Inferior parietal cortex (tissue), 1 donor: ENCODE results near the gene FSTL4.

Experiments used
- DNase-seq: peaks from one replicate; pipeline ENCODE4 v3.0.0-alpha.2; 2016; ENCODE audit errors: extremely low spot score

Gene FSTL4

DNA sequence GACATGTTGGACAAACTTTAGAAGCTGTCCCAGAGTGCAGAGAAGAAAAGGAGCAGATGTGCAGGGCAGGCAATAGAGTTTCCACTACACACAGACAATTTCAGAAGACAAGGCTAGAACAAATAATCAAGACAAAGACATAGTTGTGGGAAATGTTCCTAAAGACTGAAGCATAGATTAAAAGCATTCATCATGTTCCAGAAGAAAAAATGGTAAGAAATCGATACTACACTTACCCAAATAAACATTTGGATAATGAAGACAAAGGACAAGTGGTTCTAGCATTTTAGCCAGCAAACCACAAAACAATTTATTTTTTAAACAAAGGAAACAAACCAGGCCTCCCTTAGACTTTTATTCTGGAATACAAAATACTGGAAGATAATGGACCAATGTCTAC is 97.9 kb downstream of the FSTL4 start:
- no peak for DNase-seq

DNA sequence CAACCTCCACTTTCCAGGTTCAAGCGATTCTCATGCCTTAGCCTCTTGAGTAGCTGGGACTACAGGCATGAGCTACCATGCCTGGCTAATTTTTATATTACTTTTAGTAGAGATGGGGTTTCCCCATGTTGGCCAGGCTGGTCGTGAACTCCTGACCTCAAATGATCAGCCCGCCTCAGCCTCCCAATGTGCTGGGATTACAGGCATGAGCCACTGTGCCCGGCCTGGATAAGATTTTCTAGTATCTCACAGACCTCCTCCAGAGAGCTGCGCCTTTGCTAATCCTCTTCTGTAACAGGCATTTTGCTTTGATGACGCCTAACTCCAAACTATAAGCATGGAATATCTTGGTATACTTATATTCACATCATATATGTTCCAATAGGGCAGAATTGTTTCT is 99.4 kb downstream of the FSTL4 start:
- DNase-seq: no peak

DNA sequence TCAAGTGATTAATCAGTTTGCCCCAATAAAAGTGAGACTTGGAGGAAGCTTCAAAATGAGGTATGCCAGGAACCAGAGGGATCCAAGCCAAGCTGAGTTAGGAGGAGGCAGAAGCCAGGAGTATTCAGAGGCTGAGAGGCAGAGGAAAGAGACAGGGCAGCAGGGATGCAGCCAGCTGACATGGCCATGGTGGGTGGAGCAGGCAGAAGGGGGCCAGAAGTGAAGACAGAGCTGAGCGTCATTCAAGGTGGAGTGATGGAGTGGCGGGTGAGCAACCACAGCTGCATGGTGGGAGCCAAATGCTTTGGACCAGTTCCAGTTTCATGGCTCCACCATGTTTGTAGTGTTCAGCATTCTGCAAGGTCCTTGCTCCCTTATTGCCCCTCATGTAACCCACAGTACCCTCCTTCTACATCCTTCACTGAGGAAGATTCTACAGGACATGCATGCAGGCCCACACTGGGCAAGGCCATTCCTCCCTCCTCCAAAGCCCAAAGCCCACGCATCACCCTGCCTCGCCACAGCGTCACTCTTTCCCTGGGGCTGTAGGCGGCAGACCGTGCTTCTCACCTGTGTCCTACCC is 100.6 kb downstream of the FSTL4 start:
- no peak for DNase-seq

DNA sequence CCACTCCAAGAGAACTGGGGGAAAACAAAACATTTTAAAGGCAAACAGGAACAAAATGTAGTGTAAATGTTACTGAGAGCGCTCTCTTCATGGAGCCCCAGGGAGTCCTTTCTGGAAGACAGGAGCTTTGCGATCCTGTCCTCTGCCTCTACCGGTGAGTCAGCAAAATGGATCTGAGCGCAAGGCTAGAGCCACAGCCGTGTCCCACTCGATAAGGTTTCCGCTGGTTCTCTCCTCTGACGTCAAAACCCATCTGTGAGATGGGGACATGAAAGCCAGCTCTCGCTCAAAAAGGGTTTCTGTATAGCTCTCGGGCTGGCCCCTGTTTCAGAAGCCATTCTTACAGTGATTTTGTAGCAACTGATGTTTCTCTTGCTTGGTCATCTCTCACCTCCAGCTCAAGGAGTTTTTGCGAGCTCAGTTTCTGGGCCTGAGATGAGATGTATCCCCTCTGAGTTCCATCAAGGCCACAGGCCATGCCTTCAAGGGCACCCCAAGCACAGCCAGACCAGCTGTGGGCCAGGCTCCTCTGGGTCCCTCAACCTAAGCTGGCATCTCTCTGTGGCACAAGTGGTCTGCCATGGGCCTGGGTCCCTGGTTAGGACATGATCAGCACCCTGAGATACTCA is 101.6 kb downstream of the FSTL4 start:
- DNase-seq: no peak

DNA sequence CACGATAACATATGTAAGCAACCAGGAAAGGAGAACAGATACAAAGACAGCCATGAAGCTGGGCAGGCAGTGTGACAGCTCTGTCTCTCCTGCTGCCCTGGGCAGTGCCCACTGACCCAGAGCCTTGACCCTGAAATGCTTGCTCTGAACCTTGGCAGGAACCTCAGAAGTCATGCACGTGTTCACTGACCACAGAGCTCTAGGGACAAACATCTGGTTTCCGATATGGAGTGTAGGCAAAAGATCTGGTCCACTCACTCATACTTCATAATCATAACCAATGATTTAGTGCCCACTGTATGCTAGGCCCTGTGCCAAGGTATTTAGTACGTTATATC is 102.6 kb downstream of the FSTL4 start:
- DNase-seq: no peak

DNA sequence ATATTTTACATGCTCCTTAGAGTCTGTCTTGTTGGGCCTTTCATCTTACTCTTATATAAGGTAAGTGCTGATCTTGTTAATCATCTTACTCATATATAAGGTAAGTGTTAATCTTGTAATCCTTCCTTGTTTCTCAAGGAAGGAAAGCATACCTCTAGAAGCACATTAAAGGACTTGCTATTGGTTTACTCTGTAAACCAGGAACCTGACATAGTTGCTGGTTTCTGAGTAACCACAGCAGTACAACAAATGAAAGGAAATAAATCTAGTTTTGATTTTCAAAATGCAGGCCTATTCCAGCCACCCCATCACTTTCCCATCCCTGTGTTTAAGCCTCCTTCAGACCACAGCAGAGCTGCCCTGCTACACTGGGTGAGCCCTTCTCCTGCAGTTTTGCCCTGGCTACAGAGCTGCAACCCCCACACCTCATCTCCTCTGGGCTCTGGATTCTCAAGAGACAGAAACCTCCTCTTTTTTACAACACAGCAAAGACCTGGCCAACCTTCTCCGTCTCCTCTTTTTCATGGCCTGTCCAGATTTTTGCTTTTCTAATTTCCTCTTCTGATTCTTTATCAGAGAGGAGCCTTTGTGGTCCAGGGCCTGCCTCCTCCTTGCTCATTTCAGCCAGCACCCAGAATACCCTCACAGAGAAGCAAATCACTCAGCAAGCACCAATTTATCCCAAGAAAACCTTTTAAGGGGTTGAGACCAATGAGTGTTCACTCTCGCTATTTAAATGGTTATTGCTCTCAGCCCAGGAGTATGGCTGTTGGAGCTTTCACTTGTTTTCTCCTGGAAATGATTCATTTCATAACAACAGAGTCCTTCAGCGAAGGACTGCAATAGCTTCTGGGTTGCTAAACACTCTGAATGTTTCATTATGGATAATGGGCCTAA is 103.2 kb downstream of the FSTL4 start:
- no peak for DNase-seq

DNA sequence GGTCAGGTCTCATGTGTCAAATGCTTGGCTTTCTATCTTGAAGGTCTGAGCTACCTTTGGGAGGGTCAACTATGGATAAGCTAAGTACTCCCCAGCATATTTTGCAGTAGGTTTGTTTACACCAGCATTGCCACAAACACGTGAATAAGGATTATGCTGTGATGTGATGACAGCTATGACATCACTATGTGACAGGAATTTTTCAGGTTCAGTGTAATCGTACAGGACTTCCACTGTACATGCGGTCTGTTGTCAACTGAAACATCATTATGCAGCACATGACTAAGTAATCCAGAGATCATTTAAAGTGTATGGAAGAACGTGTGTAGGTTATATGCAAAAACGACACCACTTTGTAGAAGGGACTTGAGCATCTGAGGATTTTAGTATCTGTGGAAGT is 104.0 kb downstream of the FSTL4 start:
- no peak for DNase-seq

DNA sequence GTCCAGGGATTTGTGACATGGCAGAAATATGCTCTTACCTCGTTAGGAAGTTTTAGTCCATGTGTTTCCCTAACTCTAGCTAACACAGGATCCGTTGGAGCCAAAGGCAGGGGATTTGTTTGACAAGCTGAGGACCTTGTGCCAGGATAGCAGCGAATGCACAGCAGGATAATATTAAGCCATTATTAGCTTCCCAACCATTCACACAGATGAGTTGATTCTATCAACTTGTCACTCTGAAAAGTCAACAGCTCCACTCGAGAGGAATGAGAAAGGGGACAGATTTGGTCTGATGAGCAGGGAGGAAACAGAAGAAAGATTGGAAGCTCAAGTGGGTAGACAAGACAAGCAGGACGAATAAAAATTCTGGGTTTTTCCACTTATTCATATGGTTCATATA is 106.2 kb downstream of the FSTL4 start:
- DNase-seq: no peak

DNA sequence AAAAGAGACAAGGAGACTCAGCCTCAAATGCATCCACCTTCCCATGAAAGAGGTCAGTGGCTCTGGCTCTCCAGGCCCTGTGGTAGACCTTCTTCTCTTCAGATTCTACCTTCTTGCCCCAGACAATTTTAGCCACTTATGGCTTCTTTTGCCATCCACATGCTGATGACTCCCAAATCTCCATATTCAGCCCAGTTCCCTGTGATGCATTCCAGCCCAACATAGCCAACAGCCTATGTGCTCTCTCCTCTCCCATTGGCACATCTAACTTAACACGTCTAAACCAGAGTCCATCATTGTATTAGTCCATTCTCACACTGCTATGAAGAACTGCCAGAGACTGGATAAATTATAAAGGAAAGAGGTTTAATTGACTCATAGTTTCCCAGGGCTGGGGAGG is 108.8 kb downstream of the FSTL4 start:
- no peak for DNase-seq

DNA sequence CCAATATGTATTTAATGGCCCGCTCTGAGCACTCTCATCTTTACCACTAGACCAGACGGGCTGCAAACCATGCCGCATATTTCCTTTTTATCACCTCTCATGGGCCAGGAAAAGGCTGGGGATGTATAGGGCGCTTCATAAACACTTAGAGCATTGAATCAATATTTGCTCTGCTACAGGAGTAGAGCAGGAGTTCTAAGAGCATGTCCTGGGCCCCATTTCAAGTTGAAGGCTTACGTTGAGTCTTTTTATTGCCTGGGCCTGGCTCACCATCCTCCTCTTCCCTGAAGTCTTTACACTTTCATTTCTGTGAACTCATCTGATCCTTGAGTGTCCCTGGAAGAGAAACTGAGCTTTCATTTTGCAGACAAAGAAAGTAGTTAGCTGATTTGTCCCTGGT is 112.4 kb downstream of the FSTL4 start:
- DNase-seq: no peak

DNA sequence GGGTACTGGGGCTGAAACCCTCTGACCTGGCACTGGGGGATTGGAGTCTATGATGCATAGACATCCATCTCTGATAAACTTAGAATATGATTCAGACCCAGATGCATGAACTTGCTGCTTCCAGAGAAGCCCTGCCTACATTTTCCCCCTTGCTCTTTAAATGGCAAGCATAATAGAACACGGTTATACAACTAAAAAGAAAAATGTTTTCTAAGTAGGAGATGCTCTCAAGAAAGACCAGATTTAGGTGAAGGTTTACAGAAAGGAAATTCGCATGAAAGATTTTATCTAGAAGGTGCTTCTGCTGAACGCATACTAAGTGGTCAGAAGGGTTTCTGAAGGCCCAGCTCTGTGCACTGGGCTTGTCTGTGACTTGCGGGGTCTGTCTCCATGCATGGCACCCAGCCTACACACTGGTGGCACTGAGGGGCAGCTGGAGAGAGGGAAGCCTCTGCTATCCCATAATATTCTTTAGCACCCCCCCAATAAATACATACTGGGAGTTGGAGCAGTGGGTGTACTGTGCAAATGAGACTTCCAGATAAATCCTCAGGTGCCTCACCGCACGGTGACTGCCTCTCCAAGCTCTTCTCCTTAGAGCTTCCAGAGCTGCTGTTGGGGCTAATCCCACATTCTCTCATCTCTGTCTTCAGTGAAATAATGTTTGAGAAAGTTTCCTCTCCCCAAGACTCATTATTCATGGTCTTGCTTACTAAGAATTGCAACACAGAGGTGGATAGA is 114.6 kb downstream of the FSTL4 start:
- no peak for DNase-seq

DNA sequence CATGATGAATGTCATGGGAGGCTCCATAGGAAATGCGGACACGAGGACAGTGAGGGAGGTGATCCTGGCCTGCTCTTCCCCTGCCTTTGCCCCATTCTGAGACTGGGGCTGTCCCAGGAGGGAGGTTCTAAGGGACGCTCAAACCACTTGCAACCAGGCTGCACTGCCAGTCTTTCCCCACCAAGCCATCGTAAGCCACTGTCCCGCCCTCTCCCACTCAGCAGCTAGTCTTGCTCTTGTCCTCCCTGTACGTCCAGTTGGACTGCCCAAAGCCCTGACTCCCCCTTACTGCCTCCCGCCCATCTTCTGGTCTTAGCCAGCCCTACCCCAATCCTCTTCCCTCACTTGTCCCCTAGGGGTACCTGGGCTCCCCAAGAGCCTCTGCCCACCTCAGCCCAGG is 115.7 kb downstream of the FSTL4 start:
- no peak for DNase-seq

DNA sequence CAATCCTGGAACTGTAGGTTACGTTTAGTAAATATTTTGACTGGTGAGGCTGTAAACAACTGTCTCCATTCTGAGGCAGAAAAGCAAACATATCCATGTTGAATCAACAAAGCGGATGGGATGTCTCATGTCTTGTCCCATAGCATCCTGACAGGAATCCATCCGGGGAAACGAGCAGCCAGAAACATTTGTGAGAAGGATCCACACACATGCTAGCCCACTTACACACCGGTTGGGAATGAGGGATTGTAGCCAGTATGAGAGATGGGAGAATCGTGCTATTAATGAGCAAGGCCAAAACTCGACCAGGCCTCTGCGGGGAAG is 117.5 kb downstream of the FSTL4 start:
- no peak for DNase-seq

DNA sequence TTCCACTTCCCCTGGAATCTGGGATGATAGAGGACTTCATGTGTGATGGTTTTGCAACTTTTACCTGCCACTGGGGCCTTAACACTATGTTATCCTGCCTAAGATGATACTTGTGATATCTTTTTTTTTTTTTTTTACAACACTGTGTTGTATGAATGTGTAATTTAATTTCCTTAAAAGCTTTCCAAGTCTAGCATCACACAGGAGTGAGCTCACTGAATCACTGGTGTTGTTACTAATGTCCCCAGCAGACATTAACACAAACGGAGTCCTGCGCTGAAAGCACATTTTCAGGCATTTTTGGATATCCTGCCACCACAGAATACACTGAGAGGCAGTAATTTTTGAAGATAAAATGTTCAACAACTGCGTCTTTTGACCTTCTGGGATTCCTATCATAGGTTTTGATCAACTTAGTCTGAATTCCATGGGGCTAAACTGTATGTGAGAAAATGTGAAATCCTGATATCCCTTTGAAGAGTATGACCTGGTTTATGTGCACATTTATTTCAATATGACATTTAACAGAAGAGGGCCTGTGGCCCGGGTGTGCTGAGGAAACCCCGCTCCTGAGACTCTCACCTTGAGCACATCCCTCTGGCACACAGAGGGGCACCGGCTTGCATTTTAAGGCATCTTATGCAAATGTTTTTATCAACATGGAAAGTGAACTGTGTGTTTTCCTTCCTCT is 118.0 kb downstream of the FSTL4 start:
- DNase-seq: no peak

DNA sequence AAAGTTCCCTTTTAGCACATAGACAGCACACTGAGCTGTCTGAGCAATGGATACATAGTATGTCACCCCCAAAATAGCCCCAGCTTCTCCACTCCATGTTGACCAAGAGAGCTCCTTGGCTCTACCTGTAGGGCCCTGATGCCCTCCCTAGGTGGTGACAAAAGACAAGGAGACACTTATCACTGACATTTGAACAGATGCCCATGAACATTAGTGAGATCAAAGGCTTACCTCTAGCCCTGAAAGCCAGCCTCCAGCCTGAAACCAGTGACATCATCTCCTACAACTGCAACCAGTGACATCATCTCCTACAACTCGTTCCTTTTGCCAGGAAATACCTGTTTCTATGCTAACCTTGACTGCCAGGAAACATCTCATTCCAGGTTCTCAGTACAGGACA is 122.7 kb downstream of the FSTL4 start:
- no peak for DNase-seq

DNA sequence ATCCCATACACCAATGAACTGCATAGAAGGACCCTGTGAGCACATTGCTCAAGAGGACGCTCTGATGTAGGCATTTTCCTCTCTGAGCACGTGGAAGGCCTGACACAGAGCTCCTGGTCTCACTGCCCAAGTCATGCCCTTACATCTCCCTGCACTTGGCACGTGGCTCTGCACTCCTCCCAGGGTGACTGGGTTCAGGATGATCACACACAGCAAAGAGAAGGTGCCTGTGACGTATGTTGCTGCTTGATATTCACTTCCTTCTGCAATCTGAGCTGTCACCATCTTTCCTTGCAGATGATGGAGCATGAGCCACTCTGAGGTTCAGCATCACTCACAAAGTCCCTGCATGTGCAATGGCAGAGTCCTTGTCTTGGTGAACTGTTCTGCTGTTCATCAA is 125.2 kb downstream of the FSTL4 start:
- no peak for DNase-seq

DNA sequence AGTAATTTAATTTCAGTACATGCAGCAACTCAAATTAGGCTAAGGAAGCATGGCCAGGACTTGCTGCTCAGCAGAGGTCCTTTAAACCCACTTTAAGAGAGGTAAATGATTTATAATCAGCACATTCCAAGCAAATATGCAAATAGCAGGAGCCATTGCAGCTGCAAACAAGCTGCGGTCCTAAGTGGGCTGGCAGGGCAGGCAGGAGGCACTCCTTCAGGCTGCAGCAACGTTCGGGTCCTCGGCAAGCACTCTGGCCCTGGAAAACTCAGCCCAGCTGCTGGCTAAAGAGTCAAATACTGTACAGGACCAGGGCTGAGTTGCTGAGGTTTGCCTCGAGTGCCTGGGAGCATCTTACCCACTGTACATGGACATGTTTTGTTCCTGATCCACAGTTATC is 126.9 kb downstream of the FSTL4 start:
- DNase-seq: no peak

DNA sequence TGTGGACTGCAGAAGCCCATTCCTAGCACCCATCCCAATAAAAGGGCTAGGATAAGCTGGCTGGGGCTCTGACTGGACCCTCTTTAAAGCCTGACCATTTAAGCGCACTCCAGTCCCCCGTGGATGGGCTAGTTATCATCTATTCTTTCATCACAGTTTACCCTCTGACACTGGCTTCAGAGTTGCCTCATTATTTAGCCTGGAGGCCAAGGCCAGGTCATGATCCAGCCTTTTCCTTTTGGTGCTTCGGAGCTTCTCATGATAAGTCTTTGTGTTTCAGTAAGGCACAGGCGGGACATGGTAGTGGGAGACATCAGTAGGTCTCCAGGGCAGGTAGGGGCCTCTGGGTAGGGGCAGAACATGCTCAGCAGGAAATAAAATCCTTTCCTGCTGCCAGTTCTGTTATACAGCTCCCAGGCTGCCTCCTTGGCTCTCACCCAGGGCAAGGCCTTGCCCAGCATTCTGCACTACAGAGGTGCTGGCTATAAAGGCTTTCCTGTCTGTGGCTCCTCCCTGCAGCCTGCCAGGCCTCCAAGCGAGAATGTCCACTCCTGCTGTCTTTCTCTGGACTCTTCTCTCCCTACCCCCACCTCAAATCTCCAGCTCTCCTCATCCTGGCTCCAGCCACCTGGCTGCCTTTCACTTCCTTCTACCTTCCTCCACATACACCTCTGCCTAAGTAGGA is 128.8 kb downstream of the FSTL4 start:
- no peak for DNase-seq

DNA sequence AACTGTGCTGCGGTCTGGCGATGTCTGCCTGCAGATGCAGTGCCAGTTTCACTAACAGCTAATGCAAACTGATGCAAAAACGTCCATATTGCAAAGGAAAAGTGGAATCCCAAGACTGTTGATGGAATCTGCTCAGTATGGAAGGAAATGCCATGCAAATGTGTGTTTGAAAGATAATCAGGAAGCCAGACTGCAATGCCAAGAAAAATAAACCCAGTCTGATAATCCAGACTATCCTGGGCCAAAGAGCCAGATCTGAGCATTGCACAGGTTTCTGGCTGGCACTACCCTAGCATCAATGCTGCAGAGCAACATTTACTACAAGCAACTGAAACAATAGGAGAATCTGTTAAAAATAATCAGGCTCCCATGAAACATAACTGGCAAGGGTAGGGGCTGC is 130.3 kb downstream of the FSTL4 start:
- DNase-seq: no peak

DNA sequence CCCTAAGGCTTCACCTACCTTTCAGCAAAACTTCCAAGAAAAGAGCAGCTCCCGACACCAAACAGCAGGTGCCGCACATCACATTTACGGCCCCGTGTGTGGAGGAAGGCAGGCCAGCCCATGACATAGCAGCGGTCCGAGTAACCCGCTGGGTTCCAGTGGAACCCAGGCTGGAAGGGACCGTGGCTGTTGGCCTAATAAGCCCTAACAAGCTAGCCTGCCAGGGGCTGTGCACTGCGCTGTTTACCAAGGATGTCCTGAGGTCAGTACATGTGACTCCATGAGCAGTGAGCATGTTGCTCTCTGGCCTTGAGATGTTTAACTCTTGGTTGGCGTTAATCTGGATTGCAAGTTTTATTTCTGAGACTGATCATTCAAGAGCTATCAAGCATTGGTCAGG is 131.5 kb downstream of the FSTL4 start:
- DNase-seq: no peak

DNA sequence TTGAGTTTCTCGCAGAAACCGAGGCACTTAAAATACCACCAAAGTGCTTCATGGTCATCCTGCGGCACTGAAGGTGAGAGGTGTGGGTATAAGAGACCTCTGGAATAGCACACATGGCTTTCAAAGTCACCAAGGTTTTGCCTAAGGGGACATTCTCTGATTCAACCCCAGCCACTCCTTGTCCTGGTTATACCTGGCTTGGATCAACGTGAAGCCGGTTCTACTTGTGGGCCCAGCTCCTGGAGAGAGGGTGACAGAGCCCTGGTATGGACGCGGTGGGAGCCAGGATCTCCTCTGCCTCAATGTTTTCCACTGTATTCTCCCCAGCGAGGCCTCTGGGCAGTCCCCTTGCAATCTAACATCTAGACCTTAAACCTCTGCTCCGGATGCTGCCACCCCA is 132.0 kb downstream of the FSTL4 start:
- DNase-seq: no peak
